Measurements from ENCODE around the gene CPSF3. TPM values are rescaled to one million over a fixed set of nuclear protein-coding genes. Genes with fewer than 3 reads are reported as not detected.

The CPSF3 gene
- total and polyA plus RNA-seq, 2 donors (not counting 1 experiment from before 2014, with no cell fraction given): 13.0 to 28.4 TPM

- CTCF ChIA-PET: no interaction called here
- no peaks in the 10 kb centered on the region for H3K27me3 ChIP-seq (replicated peaks in 1 of 4; ENCODE audit: control extremely low read depth in 1 of 4, control insufficient read depth in 3 of 4, insufficient read depth in 4 of 4, low read length in 3 of 4)
- H3K36me3 ChIP-seq (replicated peaks in 1 of 2; ENCODE audit: control extremely low read depth in 1 of 2, control insufficient read depth in 1 of 2, extremely low read depth in 1 of 2, insufficient read depth in 2 of 2, low read length in 1 of 2): peaks cover 0 to 35% of the 10 kb centered on the region in 2 experiments
- no peaks in the 10 kb centered on the region for H3K79me2 ChIP-seq (ENCODE audit: control insufficient read depth, insufficient read depth, low read length)
- H3K4me2 ChIP-seq (replicated peaks; ENCODE audit: low read depth, low read length, poor library complexity, severe bottlenecking): no peak overlapping the region
- POLR2A ChIA-PET: no interaction called here
- intact Hi-C loops (cut with micrococcal nuclease): no loop called here
- H2AFZ ChIP-seq (ENCODE audit: insufficient read depth, low read depth, low read length, poor library complexity, severe bottlenecking): no peak overlapping the region
- H3K9me3 ChIP-seq (ENCODE audit: control extremely low read depth in 1 of 3, control insufficient read depth in 2 of 3, insufficient read depth in 1 of 3, low read length in 2 of 3): peaks cover 0 to 4% (median 0%) of the 10 kb centered on the region in 3 donors
- DNase-seq (no peak), ATAC-seq (ENCODE audit: low read depth) (no peak)
- WGBS (ENCODE audit: insufficient coverage): 93% methylated on average over 2 of the region's 5 CpGs
- H3K4me3 ChIP-seq (ENCODE audit: control extremely low read depth in 1 of 5, extremely low read depth in 1 of 5, insufficient read depth in 1 of 5, low read depth in 2 of 5, low read length in 4 of 5): no peak overlapping the region
- Mint-ChIP-seq H3K27ac (no peak overlapping the region), H3K9me3 (ENCODE audit: insufficient read depth) (no peaks in the 10 kb centered on the region), H3K4me3 (no peak overlapping the region), H3K4me1 (no peaks in the 10 kb centered on the region), H3K27me3 (no peaks in the 10 kb centered on the region)
- no peak overlapping the region for H3K27ac ChIP-seq (ENCODE audit: low read length in 2 of 2)
- no peak overlapping the region for H3K9ac ChIP-seq (ENCODE audit: low read length)
- TF ChIP-seq CTCF (IDR thresholded peaks at IDR 0.05) (no peak), EZH2 (IDR thresholded peaks at IDR 0.05; ENCODE audit: borderline replicate concordance, insufficient read depth, low read depth, low read length, poor library complexity, severe bottlenecking) (no peak)
- no peaks in the 10 kb centered on the region for H4K20me1 ChIP-seq (ENCODE audit: control insufficient read depth, insufficient read depth, low read length, poor library complexity, severe bottlenecking)
- H3K4me1 ChIP-seq (ENCODE audit: control insufficient read depth in 2 of 2, insufficient read depth in 2 of 2, low read length in 2 of 2): no peaks in the 10 kb centered on the region
Measured at GRCh38 chr2:9462313-9462712, 38.9 kb downstream of the CPSF3 start.

- Histone ChIP-seq H3K27me3 (replicated peaks in 1 of 4; ENCODE audit: control extremely low read depth in 1 of 4, control insufficient read depth in 3 of 4, insufficient read depth in 4 of 4, low read length in 3 of 4) (no peaks in the 10 kb centered on the region), H4K20me1 (ENCODE audit: control insufficient read depth, insufficient read depth, low read length, poor library complexity, severe bottlenecking) (no peaks in the 10 kb centered on the region), H3K4me3 (ENCODE audit: control extremely low read depth in 1 of 5, extremely low read depth in 1 of 5, insufficient read depth in 1 of 5, low read depth in 2 of 5, low read length in 4 of 5) (no peak overlapping the region), H2AFZ (ENCODE audit: insufficient read depth, low read depth, low read length, poor library complexity, severe bottlenecking) (no peak overlapping the region), H3K79me2 (ENCODE audit: control insufficient read depth, insufficient read depth, low read length) (no peaks in the 10 kb centered on the region), H3K9ac (ENCODE audit: low read length) (no peak overlapping the region), H3K36me3 (replicated peaks in 1 of 2; ENCODE audit: control extremely low read depth in 1 of 2, control insufficient read depth in 1 of 2, extremely low read depth in 1 of 2, insufficient read depth in 2 of 2, low read length in 1 of 2) (peaks cover 0 to 37% of the 10 kb centered on the region in 2 experiments), H3K4me2 (replicated peaks; ENCODE audit: low read depth, low read length, poor library complexity, severe bottlenecking) (no peak overlapping the region), H3K4me1 (ENCODE audit: control insufficient read depth in 2 of 2, insufficient read depth in 2 of 2, low read length in 2 of 2) (no peaks in the 10 kb centered on the region), H3K9me3 (ENCODE audit: control extremely low read depth in 1 of 3, control insufficient read depth in 2 of 3, insufficient read depth in 1 of 3, low read length in 2 of 3) (peaks cover 0 to 4% (median 0%) of the 10 kb centered on the region in 3 donors), H3K27ac (ENCODE audit: low read length in 2 of 2) (no peak overlapping the region)
- H3K4me3 Mint-ChIP-seq: no peak overlapping the region
- DNase-seq: no peak
- no peaks in the 10 kb centered on the region for H3K9me3 Mint-ChIP-seq (ENCODE audit: insufficient read depth)
- H3K4me1 Mint-ChIP-seq: no peaks in the 10 kb centered on the region
- no peaks in the 10 kb centered on the region for H3K27me3 Mint-ChIP-seq
- peak overlapping the region; percentile 26 for H3K27ac Mint-ChIP-seq
- intact Hi-C loops (cut with micrococcal nuclease): no loop called here
- WGBS (ENCODE audit: insufficient coverage): 95% methylated on average over 5 of the region's 6 CpGs
- ChIA-PET POLR2A (no interaction called here), CTCF (no interaction called here)
- TF ChIP-seq EZH2 (IDR thresholded peaks at IDR 0.05; ENCODE audit: borderline replicate concordance, insufficient read depth, low read depth, low read length, poor library complexity, severe bottlenecking) (no peak), CTCF (IDR thresholded peaks at IDR 0.05) (no peak)
- no peak for ATAC-seq (ENCODE audit: low read depth)
Measured at GRCh38 chr2:9462886-9463697, 39.6 kb downstream of the CPSF3 start.

Data from B cell (primary cell).